Neural progenitor cell (in vitro differentiated cells): ENCODE results near the gene INO80E. TPM values are rescaled to one million over a fixed set of nuclear protein-coding genes. Genes with fewer than 3 reads are reported as not detected.

ENCODE experiments used
- DNase-seq: peaks from one replicate; pipeline ENCODE4 v3.0.0-alpha.2; 2016; ENCODE audit warnings: low spot score
- H2AFZ ChIP-seq: fragments of 200-600 bp; sonication (generic); replicated peaks from 2 replicates; pipeline ENCODE4 v1.6.1; 2016; ENCODE audit warnings: antibody characterized with exemption
- H3F3A ChIP-seq: fragments of 200-600 bp; sonication (generic); 2 replicates; pipeline ENCODE4 v1.6.1; 2016; ENCODE audit warnings: antibody characterized with exemption, low read depth
- H3K27ac ChIP-seq: fragments of 200-600 bp; sonication (generic); 2 replicates; pipeline ENCODE4 v1.5.1; 2016; ENCODE audit warnings: mild to moderate bottlenecking
- H3K27me3 ChIP-seq: fragments of 200-600 bp; sonication (generic); 2 replicates; pipeline ENCODE4 v1.6.1; 2016; ENCODE audit warnings: mild to moderate bottlenecking, moderate library complexity
- H3K36me3 ChIP-seq: fragments of 200-600 bp; sonication (generic); 2 replicates; pipeline ENCODE4 v1.5.1; 2016
- H3K4me1 ChIP-seq: fragments of 200-600 bp; sonication (generic); 2 replicates; pipeline ENCODE4 v1.6.1; 2016; ENCODE audit warnings: mixed run types
- H3K4me2 ChIP-seq: fragments of 200-600 bp; sonication (generic); 2 replicates; pipeline ENCODE4 v1.6.1; 2016
- H3K4me3 ChIP-seq: fragments of 200-600 bp; sonication (generic); 2 replicates; pipeline ENCODE4 v1.5.1; 2016
- H3K79me2 ChIP-seq: fragments of 200-600 bp; sonication (generic); 2 replicates; pipeline ENCODE4 v1.6.1; 2016; ENCODE audit warnings: low read depth
- H3K9ac ChIP-seq: fragments of 200-600 bp; sonication (generic); 2 replicates; pipeline ENCODE4 v1.6.1; 2016
- H3K9me3 ChIP-seq: fragments of 200-600 bp; sonication (generic); 2 replicates; pipeline ENCODE4 v1.5.1; 2016; ENCODE audit warnings: low read depth
- H4K20me1 ChIP-seq: fragments of 200-600 bp; sonication (generic); 2 replicates; pipeline ENCODE4 v1.6.1; 2016; ENCODE audit warnings: low read depth
- H3K27ac Mint-ChIP-seq: 3 replicates; pipeline ENCODE4 v1.8.0; 2021; ENCODE audit warnings: mixed read lengths
- H3K27me3 Mint-ChIP-seq: 2 replicates; pipeline ENCODE4 v1.8.0; 2022; ENCODE audit warnings: low read depth, mild to moderate bottlenecking, inconsistent platforms, moderate library complexity, mixed read lengths; ENCODE audit not compliant: insufficient read depth
- H3K36me3 Mint-ChIP-seq: 3 replicates; pipeline ENCODE4 v1.8.0; 2021; ENCODE audit warnings: mixed read lengths
- H3K4me1 Mint-ChIP-seq: 3 replicates; pipeline ENCODE4 v1.8.0; 2021; ENCODE audit warnings: mixed read lengths
- H3K4me3 Mint-ChIP-seq: 3 replicates; pipeline ENCODE4 v1.8.0; 2021; ENCODE audit warnings: mild to moderate bottlenecking, moderate library complexity, mixed read lengths
- H3K9me3 Mint-ChIP-seq: 3 replicates; pipeline ENCODE4 v1.8.0; 2020; ENCODE audit warnings: mixed read lengths
- CTCF ChIP-seq: fragments of 200-600 bp; sonication (generic); IDR thresholded peaks from 2 replicates; pipeline ENCODE4 v1.5.1; 2017; ENCODE audit warnings: antibody characterized with exemption, mild to moderate bottlenecking
- EZH2 ChIP-seq: fragments of 200-600 bp; sonication (generic); IDR thresholded peaks from 2 replicates; pipeline ENCODE4 v1.6.1; 2017; ENCODE audit warnings: antibody characterized with exemption, mild to moderate bottlenecking, moderate library complexity
- EZH2phosphoT487 ChIP-seq: fragments of 200-600 bp; sonication (generic); IDR thresholded peaks from 2 replicates; pipeline ENCODE4 v1.6.1; 2017; ENCODE audit warnings: antibody characterized with exemption
- total RNA-seq: library from RNA; depleted of rRNA; stranded (reverse); fragments of >200 nt; gene quantifications from 2 replicates; pipeline ENCODE4 v1.2.3, GENCODE V29; 2015; ENCODE audit warnings: low replicate concordance

INO80E gene
- total RNA-seq, 1 donor from 2014 or later: 129 TPM

- no peak overlapping the region for H2AFZ ChIP-seq
- no peak overlapping the region for H3K4me2 ChIP-seq
- no peak overlapping the region for H3K27ac ChIP-seq
- H3F3A ChIP-seq: no peaks in the 10 kb centered on the region
- no peak overlapping the region for H3K9ac ChIP-seq
- peaks cover 44% of the 10 kb centered on the region for H3K36me3 Mint-ChIP-seq
- H3K4me1 Mint-ChIP-seq: peaks cover 3% of the 10 kb centered on the region
- no peak for TF ChIP-seq EZH2phosphoT487
- no peak for TF ChIP-seq EZH2
- TF ChIP-seq CTCF: no peak
- H3K9me3 Mint-ChIP-seq: no peaks in the 10 kb centered on the region
- H3K27me3 Mint-ChIP-seq: no peaks in the 10 kb centered on the region
- no peaks in the 10 kb centered on the region for H3K79me2 ChIP-seq
- DNase-seq: no peak
- no peaks in the 10 kb centered on the region for H3K27me3 ChIP-seq
- no peaks in the 10 kb centered on the region for H4K20me1 ChIP-seq
- H3K4me1 ChIP-seq: no peaks in the 10 kb centered on the region
- H3K4me3 ChIP-seq: no peak overlapping the region
- no peak overlapping the region for H3K4me3 Mint-ChIP-seq
- no peaks in the 10 kb centered on the region for H3K36me3 ChIP-seq
- H3K27ac Mint-ChIP-seq: no peak overlapping the region
- H3K9me3 ChIP-seq: no peaks in the 10 kb centered on the region
Measured at GRCh38 chr16:29984764-29985147, 11.3 kb upstream of the INO80E start.

- Histone ChIP-seq H3K36me3 (no peaks in the 10 kb centered on the region), H3K9me3 (no peaks in the 10 kb centered on the region), H3K27ac (no peak overlapping the region), H3K4me1 (no peaks in the 10 kb centered on the region), H3K27me3 (no peaks in the 10 kb centered on the region), H3F3A (no peaks in the 10 kb centered on the region), H3K4me3 (no peak overlapping the region), H4K20me1 (no peaks in the 10 kb centered on the region), H3K9ac (no peak overlapping the region), H2AFZ (no peak overlapping the region), H3K4me2 (no peak overlapping the region), H3K79me2 (no peaks in the 10 kb centered on the region)
- Mint-ChIP-seq H3K9me3 (no peaks in the 10 kb centered on the region), H3K27ac (no peak overlapping the region), H3K4me1 (peaks cover 3% of the 10 kb centered on the region), H3K27me3 (no peaks in the 10 kb centered on the region), H3K4me3 (no peak overlapping the region), H3K36me3 (peaks cover 41% of the 10 kb centered on the region)
- no peak for TF ChIP-seq EZH2phosphoT487
- no peak for TF ChIP-seq EZH2
- TF ChIP-seq CTCF: no peak
- no peak for DNase-seq
Measured at GRCh38 chr16:29985271-29985811, 10.7 kb upstream of the INO80E start.

- H3K27ac Mint-ChIP-seq: no peak overlapping the region
- Histone ChIP-seq H3K4me1 (no peaks in the 10 kb centered on the region), H3K79me2 (no peaks in the 10 kb centered on the region), H3K9me3 (no peaks in the 10 kb centered on the region), H3K27me3 (no peaks in the 10 kb centered on the region), H3K9ac (no peak overlapping the region), H3F3A (no peaks in the 10 kb centered on the region), H3K4me3 (no peak overlapping the region), H3K27ac (no peak overlapping the region), H2AFZ (no peak overlapping the region), H3K4me2 (no peak overlapping the region), H4K20me1 (no peaks in the 10 kb centered on the region), H3K36me3 (no peaks in the 10 kb centered on the region)
- H3K4me1 Mint-ChIP-seq: peaks cover 3% of the 10 kb centered on the region
- H3K36me3 Mint-ChIP-seq: peaks cover 42% of the 10 kb centered on the region
- no peak for DNase-seq
- H3K27me3 Mint-ChIP-seq: peaks cover 2% of the 10 kb centered on the region
- H3K4me3 Mint-ChIP-seq: no peak overlapping the region
- TF ChIP-seq EZH2: no peak
- no peak for TF ChIP-seq EZH2phosphoT487
- no peaks in the 10 kb centered on the region for H3K9me3 Mint-ChIP-seq
Measured at GRCh38 chr16:29986231-29986630, 9.8 kb upstream of the INO80E start.

- Mint-ChIP-seq H3K27ac (no peak overlapping the region), H3K4me1 (peaks cover 3% of the 10 kb centered on the region), H3K36me3 (peaks cover 39% of the 10 kb centered on the region), H3K27me3 (peaks cover 4% of the 10 kb centered on the region), H3K9me3 (no peaks in the 10 kb centered on the region), H3K4me3 (no peak overlapping the region)
- Histone ChIP-seq H3K9ac (no peak overlapping the region), H3K9me3 (no peaks in the 10 kb centered on the region), H4K20me1 (no peaks in the 10 kb centered on the region), H3K27ac (no peak overlapping the region), H3K4me3 (no peak overlapping the region), H3K4me1 (no peaks in the 10 kb centered on the region), H2AFZ (no peak overlapping the region), H3K79me2 (no peaks in the 10 kb centered on the region), H3K4me2 (no peak overlapping the region), H3K27me3 (no peaks in the 10 kb centered on the region), H3K36me3 (no peaks in the 10 kb centered on the region), H3F3A (no peaks in the 10 kb centered on the region)
- TF ChIP-seq EZH2phosphoT487 (no peak), CTCF (no peak)
- no peak for DNase-seq
Measured at GRCh38 chr16:29986931-29987330, 9.1 kb upstream of the INO80E start.
